Erythroblast (primary cell): ENCODE measurements around the gene NCKAP5.

Experiments used
- GATA1 ChIP-seq: IDR thresholded peaks from 2 replicates; pipeline ENCODE4 v1.6.1; 2011; ENCODE audit warnings: low read depth, mild to moderate bottlenecking, control low read depth, low read length, moderate library complexity
- POLR2A ChIP-seq: IDR thresholded peaks from 2 replicates; pipeline ENCODE4 v1.6.1; 2011; ENCODE audit warnings: mild to moderate bottlenecking, low read length

- TF ChIP-seq POLR2A (no peak), GATA1 (no peak)
These were observed 193.5 kb downstream of the NCKAP5 start for GRCh38 chr2:133374781-133375180.
